Naive B cell (primary cell): ENCODE results near the gene SEMA3C. TPM values are rescaled to one million over a fixed set of nuclear protein-coding genes. Genes with fewer than 3 reads are reported as not detected.

Experiments used
- ATAC-seq, 2 donors: fragments of 150-1000 bp; cut with Tn5 transposase; 2 replicates each; pipeline ENCODE4 v1.10.0; 2021; ENCODE audit warnings: low read depth in 2 of 2, mild to moderate bottlenecking in 2 of 2, moderate library complexity in 2 of 2
- DNase-seq: peaks from one replicate; pipeline ENCODE4 v3.0.0; 2022
- H3K27ac Mint-ChIP-seq, 6 donors: one replicate each; pipeline ENCODE4 v1.8.0; 2020 to 2022; ENCODE audit warnings: mild to moderate bottlenecking in 6 of 6, mixed read lengths in 6 of 6, moderate library complexity in 5 of 6, inconsistent platforms in 2 of 6
- H3K27me3 Mint-ChIP-seq, 3 donors: one replicate each; pipeline ENCODE4 v1.8.0; 2021 to 2022; ENCODE audit warnings: mixed read lengths in 3 of 3, mild to moderate bottlenecking in 1 of 3
- H3K36me3 Mint-ChIP-seq, 2 donors: one replicate each; pipeline ENCODE4 v1.8.0; 2020 to 2022; ENCODE audit warnings: mixed read lengths in 2 of 2, inconsistent platforms in 1 of 2, mild to moderate bottlenecking in 1 of 2
- H3K4me1 Mint-ChIP-seq, 3 donors: one replicate each; pipeline ENCODE4 v1.8.0; 2020 to 2022; ENCODE audit warnings: mixed read lengths in 3 of 3, inconsistent platforms in 1 of 3, mild to moderate bottlenecking in 1 of 3, moderate library complexity in 1 of 3
- H3K4me3 Mint-ChIP-seq, 8 donors: one replicate each; pipeline ENCODE4 v1.8.0; 2020 to 2022; ENCODE audit warnings: mild to moderate bottlenecking in 8 of 8, mixed read lengths in 8 of 8, moderate library complexity in 8 of 8, inconsistent platforms in 2 of 8
- H3K9me3 Mint-ChIP-seq, 7 donors: one replicate each; pipeline ENCODE4 v1.8.0; 2020 to 2022; ENCODE audit warnings: mixed read lengths in 7 of 7, mild to moderate bottlenecking in 5 of 7, inconsistent platforms in 2 of 7, moderate library complexity in 1 of 7
- polyA plus RNA-seq, 6 donors: library from polyadenylated mRNA; unstranded; fragments of 300-500 nt; fragmentation: Illumina TruSeq; gene quantifications; one replicate each; pipeline ENCODE4 v1.2.3, GENCODE V29; 2021; ENCODE audit warnings: low read depth in 6 of 6

Gene SEMA3C
- polyA plus RNA-seq, 6 donors from 2014 or later: not detected

- H3K27me3 Mint-ChIP-seq: no peaks in the 10 kb centered on the region
- H3K9me3 Mint-ChIP-seq: peaks cover 0 to 3% (median 0%) of the 10 kb centered on the region in 7 donors
- no peak overlapping the region for H3K27ac Mint-ChIP-seq
- no peak overlapping the region for H3K4me3 Mint-ChIP-seq
- no peaks in the 10 kb centered on the region for H3K36me3 Mint-ChIP-seq
- no peaks in the 10 kb centered on the region for H3K4me1 Mint-ChIP-seq
- DNase-seq (no peak), ATAC-seq (no peak)
Observed at GRCh38 chr7:80873140-80873539, 45.7 kb downstream of the SEMA3C start.

- Mint-ChIP-seq H3K27ac (no peak overlapping the region), H3K9me3 (peaks cover 0 to 3% (median 0%) of the 10 kb centered on the region in 7 donors), H3K36me3 (no peaks in the 10 kb centered on the region)
Observed at GRCh38 chr7:80871228-80871627, 47.6 kb downstream of the SEMA3C start.

DNA sequence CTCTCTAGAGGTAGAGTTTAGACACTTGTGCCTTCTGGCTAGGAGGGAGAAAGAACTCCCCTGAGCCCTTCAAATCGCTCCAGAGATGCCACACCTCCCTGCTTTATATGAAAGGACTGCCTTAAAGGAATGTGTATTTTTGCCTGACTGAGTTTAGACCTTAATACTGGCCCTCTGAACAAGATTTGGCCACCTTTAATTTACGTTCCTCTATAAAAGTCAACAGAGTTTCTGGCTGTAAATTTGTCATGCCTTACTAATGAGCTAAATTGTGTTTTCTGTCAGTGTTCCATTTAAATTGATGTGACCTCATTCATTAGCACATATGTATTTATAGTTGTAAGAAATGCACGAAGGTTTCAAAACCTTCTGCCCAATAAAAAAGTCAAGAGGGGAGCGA lies 48.0 kb downstream of the SEMA3C start:
- ATAC-seq: no peak

More at GRCh38 chr7:80871228-80871627, 47.6 kb downstream of the SEMA3C start:
- ATAC-seq (no peak), DNase-seq (no peak)
- H3K27me3 Mint-ChIP-seq: no peaks in the 10 kb centered on the region
- no peak overlapping the region for H3K4me3 Mint-ChIP-seq
- H3K4me1 Mint-ChIP-seq: no peaks in the 10 kb centered on the region

GRCh38 chr7:80869821-80870751 lies 48.8 kb downstream of the SEMA3C start:
- no peak overlapping the region for H3K27ac Mint-ChIP-seq
- no peaks in the 10 kb centered on the region for H3K27me3 Mint-ChIP-seq
- no peaks in the 10 kb centered on the region for H3K36me3 Mint-ChIP-seq
- peaks cover 0 to 1% (median 0%) of the 10 kb centered on the region in 7 donors for H3K9me3 Mint-ChIP-seq
- no peak overlapping the region for H3K4me3 Mint-ChIP-seq
- DNase-seq (no peak), ATAC-seq (no peak)
- H3K4me1 Mint-ChIP-seq: no peaks in the 10 kb centered on the region

More for the DNA sequence above, 48.0 kb downstream of the SEMA3C start:
- H3K4me1 Mint-ChIP-seq: no peaks in the 10 kb centered on the region
- no peaks in the 10 kb centered on the region for H3K36me3 Mint-ChIP-seq
- H3K27ac Mint-ChIP-seq: no peak overlapping the region
- H3K4me3 Mint-ChIP-seq: no peak overlapping the region
- H3K9me3 Mint-ChIP-seq: peaks cover 0 to 3% (median 0%) of the 10 kb centered on the region in 7 donors
- no peaks in the 10 kb centered on the region for H3K27me3 Mint-ChIP-seq
- no peak for DNase-seq

DNA sequence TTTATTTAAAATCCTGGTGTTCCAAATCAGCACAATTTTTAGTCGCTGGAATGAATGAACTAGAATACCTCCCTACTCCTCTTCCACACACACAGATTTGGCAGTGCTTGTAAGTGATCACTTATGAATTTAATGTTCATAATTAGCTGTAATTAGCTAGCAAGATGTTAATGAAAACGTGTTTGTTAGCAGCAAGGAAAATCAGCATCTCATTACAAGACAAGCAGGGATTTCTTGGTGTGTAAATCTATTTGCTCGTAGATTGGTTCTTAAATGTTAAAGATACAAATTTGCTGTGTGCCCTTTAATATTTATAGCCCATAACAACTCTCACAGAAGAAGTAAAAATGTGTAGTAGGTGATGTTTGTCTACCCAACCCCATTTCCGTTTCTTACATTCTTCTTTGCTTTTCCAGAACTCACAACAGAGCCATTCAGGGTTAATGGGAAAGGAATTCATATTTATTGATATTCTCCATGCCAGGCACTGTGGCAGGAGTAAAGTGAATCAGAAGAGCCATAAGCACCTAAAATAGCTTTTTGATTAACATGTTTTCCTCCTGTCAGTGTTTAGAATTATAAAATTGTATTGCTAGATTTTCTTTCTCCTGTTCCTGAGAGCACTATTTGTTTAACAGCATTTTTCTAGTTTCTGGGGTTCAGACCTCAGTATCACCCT lies 49.6 kb downstream of the SEMA3C start:
- ATAC-seq (no peak), DNase-seq (no peak)
- peaks cover 0 to 4% (median 0%) of the 10 kb centered on the region in 7 donors for H3K9me3 Mint-ChIP-seq
- H3K4me1 Mint-ChIP-seq: no peaks in the 10 kb centered on the region
- no peak overlapping the region for H3K27ac Mint-ChIP-seq
- no peaks in the 10 kb centered on the region for H3K27me3 Mint-ChIP-seq
- no peaks in the 10 kb centered on the region for H3K36me3 Mint-ChIP-seq
- no peak overlapping the region for H3K4me3 Mint-ChIP-seq

- ATAC-seq: no peak
- H3K4me1 Mint-ChIP-seq: no peaks in the 10 kb centered on the region
- H3K9me3 Mint-ChIP-seq: peaks cover 0 to 4% (median 2%) of the 10 kb centered on the region in 7 donors
- H3K27me3 Mint-ChIP-seq: no peaks in the 10 kb centered on the region
- H3K27ac Mint-ChIP-seq: no peak overlapping the region
- no peak overlapping the region for H3K4me3 Mint-ChIP-seq
- DNase-seq: no peak
- no peaks in the 10 kb centered on the region for H3K36me3 Mint-ChIP-seq
Observed at GRCh38 chr7:80868566-80868965, 50.3 kb downstream of the SEMA3C start.

DNA sequence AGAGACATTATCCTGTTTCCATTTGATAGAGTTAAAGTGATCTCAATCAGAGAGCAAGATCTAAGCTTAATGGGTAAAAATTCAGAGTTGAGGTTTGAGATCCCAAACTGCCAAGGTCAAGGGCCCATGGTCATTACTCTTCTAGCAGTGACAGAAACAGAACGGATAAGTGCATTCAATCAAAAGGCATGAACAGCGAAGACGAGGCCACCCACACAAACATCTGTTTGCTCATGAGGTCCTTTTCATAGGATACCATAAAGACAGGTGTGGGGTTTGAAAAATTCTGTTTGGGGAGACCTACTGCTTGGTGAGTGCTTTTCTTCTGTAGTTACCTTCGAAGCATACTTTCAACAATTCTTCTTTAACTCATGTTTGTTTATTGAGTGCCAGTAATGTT lies 58.3 kb downstream of the SEMA3C start:
- H3K27ac Mint-ChIP-seq: no peak overlapping the region
- no peaks in the 10 kb centered on the region for H3K4me1 Mint-ChIP-seq
- H3K36me3 Mint-ChIP-seq: no peaks in the 10 kb centered on the region
- peaks cover 0 to 10% (median 3%) of the 10 kb centered on the region in 7 donors for H3K9me3 Mint-ChIP-seq
- H3K27me3 Mint-ChIP-seq: no peaks in the 10 kb centered on the region
- ATAC-seq (no peak), DNase-seq (no peak)
- no peak overlapping the region for H3K4me3 Mint-ChIP-seq

DNA sequence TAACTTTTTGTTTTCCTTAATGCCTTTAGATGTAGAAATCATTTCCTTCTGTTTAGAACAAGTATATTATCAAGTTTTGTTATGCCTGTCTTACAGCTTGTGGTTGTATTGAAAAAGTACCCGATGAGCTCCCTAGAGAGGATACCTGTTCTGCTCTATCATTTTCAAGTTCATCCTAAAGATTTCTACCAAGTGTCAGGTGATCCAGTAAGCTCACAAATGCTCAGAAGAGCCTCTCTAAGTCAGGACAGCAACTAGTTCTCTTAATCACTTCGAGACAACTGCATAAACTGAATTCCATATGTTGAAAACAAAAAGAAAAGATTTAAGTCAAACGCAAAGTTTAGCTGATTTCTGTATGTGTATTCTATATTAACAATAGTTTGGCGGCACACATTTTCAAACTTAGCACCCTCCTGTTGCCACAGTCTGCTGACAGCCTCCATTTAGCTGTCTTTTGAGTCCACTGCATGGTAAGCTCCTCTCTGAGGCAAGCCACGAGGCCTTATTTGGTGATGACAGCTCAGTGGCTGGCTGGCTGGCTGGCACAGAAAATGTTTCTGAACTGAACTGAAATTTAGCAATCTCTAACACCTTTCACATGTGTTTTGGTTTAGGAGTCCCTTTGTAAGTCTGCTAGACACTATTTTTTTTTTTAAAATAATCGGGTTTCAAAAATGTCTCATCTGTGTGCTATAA lies 59.4 kb downstream of the SEMA3C start:
- H3K4me1 Mint-ChIP-seq: no peaks in the 10 kb centered on the region
- no peak overlapping the region for H3K4me3 Mint-ChIP-seq
- DNase-seq (no peak), ATAC-seq (no peak)
- no peaks in the 10 kb centered on the region for H3K36me3 Mint-ChIP-seq
- H3K27ac Mint-ChIP-seq: no peak overlapping the region
- no peaks in the 10 kb centered on the region for H3K27me3 Mint-ChIP-seq
- peaks cover 0 to 6% (median 3%) of the 10 kb centered on the region in 7 donors for H3K9me3 Mint-ChIP-seq

DNA sequence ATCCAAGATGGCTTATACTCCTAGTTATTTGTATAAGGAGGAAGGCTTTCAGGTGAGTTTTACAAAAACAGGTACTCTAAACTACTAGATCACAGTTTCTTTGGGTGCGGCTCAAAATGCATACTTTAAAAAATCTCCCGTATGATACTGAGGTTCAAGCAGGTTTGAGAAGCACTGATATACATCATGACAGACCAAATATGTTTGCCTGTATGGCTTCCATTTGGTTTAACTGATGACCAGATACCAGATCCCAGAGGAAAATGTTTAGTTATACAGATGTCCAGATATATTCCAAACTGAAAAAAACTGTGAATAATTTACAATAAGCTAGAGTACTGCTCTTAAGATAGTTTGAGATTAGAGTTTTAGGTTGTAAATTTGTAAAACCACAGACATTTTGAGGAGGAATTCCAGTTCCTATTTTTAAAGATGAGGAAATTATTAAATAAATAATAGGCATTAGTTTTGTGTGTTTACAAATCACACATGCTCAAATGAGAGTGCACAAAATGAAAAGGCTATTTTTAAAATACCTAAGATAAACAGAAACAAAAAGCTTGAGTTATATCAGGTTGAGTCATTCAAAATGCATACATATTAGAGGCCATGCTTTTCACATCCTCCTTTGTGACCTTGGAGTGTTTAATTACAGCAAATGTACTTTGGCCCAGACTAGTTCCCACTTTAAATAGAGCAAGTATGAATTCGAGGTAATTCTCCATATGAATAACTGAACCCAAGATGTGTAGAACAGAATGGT lies 60.5 kb downstream of the SEMA3C start:
- ATAC-seq (no peak), DNase-seq (no peak)
- no peaks in the 10 kb centered on the region for H3K27me3 Mint-ChIP-seq
- H3K27ac Mint-ChIP-seq: peak overlapping the region in 1 of 6 donors; percentile 24
- H3K4me3 Mint-ChIP-seq: no peak overlapping the region
- peaks cover 0 to 6% (median 0%) of the 10 kb centered on the region in 7 donors for H3K9me3 Mint-ChIP-seq
- H3K4me1 Mint-ChIP-seq: no peaks in the 10 kb centered on the region
- H3K36me3 Mint-ChIP-seq: no peaks in the 10 kb centered on the region

DNA sequence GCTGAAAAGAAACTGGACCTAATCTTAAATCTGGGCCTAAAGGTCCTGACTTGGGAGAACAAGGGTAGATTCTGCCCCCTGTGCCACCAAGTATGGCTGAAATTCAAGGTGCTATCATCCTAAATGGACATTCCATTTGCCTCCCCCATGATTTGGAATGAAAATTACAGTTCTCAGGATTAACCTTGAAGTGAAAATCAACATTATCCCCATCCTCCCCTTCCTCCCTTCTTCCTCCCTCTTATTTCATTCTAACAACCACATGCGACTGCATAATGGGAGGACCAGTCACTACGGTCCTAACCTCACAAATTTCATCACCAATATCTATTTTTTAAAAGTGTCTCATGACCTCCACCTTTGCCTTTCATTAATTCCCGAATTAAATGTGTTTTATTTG lies 62.1 kb downstream of the SEMA3C start:
- Mint-ChIP-seq H3K4me3 (no peak overlapping the region), H3K27ac (no peak overlapping the region), H3K4me1 (no peaks in the 10 kb centered on the region), H3K27me3 (no peaks in the 10 kb centered on the region), H3K9me3 (peaks cover 0 to 6% (median 0%) of the 10 kb centered on the region in 7 donors), H3K36me3 (no peaks in the 10 kb centered on the region)
- ATAC-seq: no peak
- no peak for DNase-seq

DNA sequence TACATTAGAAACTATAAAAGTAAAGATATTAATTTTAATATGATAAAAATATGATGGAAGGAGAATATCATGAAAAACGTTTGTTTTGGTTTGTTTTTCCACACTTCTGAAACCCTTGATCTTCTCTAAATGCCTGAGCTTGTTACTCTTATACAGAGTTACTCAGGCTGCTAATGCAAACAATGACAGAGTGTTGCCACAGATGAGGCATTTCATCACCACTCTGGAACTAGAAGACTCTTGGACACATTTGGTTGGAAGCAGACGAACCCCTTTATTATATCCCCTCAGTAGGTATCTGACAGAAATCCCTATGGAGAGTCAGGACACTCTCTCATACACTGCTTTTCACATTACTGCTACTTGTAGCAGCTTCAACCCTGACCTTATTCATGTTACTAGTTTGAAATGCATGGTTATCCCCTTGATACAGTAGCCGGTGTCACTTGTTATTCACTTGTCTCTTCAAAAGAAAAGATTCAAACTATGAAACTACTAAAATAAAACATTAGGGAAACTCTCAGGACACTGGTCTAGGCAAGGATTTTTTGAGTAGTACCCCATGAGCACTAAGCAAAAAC lies 66.9 kb downstream of the SEMA3C start:
- H3K27me3 Mint-ChIP-seq: no peaks in the 10 kb centered on the region
- no peak overlapping the region for H3K4me3 Mint-ChIP-seq
- ATAC-seq (no peak), DNase-seq (no peak)
- H3K4me1 Mint-ChIP-seq: no peaks in the 10 kb centered on the region
- H3K27ac Mint-ChIP-seq: no peak overlapping the region
- H3K36me3 Mint-ChIP-seq: no peaks in the 10 kb centered on the region
- H3K9me3 Mint-ChIP-seq: peaks cover 0 to 5% (median 0%) of the 10 kb centered on the region in 7 donors

DNA sequence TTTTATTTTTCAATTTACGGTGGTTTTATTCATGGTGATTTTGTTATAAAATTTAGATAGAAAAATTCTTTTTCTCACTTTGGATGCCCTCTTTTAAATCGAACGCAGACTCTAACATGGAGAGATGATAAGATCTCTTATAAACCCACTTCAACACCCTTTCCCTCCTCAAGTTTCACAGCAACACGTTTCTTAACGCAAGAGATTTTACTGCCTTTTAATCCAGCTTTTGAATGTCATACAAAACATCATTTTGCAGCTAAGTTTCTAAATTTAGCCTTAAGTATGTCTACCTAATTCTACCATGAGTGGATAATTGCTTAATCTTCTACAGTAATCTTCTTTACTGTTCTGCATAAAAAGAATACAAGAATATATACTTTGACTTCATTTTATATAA lies 70.0 kb downstream of the SEMA3C start:
- Mint-ChIP-seq H3K27ac (no peak overlapping the region), H3K27me3 (no peaks in the 10 kb centered on the region)

DNA sequence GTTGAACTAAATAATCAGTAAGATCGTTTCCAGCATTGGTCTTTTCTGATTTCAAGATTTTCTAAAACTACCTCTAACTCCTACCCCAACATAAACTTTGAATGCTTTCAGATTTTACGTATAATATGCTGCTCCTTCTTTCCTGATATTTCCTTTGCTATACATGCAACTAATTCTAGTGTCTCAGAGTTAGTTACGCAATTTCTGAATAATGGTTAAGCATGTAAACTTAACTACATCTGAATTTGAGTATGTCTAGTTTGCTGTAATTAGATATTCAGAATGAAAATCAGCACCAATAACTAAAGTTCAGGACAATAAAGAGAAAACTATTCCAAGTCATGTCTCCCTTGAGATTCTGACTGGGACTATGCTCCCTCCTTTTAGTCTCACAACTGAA lies 71.0 kb downstream of the SEMA3C start:
- Mint-ChIP-seq H3K4me3 (no peak overlapping the region), H3K9me3 (peaks cover 0 to 4% (median 0%) of the 10 kb centered on the region in 7 donors), H3K27me3 (no peaks in the 10 kb centered on the region), H3K27ac (no peak overlapping the region), H3K4me1 (no peaks in the 10 kb centered on the region), H3K36me3 (no peaks in the 10 kb centered on the region)
- no peak for DNase-seq
- ATAC-seq: no peak

More for the DNA sequence above, 70.0 kb downstream of the SEMA3C start:
- Mint-ChIP-seq H3K4me3 (no peak overlapping the region), H3K4me1 (no peaks in the 10 kb centered on the region), H3K36me3 (no peaks in the 10 kb centered on the region), H3K9me3 (peaks cover 0 to 4% (median 0%) of the 10 kb centered on the region in 7 donors)
- ATAC-seq: no peak
- DNase-seq: no peak
